Measurements from ENCODE around the gene ULK1. TPM values are rescaled to one million over a fixed set of nuclear protein-coding genes. Genes with fewer than 3 reads are reported as not detected.

Gene ULK1
- polyA plus RNA-seq, 1 donor from 2014 or later = 19.0 TPM

DNA sequence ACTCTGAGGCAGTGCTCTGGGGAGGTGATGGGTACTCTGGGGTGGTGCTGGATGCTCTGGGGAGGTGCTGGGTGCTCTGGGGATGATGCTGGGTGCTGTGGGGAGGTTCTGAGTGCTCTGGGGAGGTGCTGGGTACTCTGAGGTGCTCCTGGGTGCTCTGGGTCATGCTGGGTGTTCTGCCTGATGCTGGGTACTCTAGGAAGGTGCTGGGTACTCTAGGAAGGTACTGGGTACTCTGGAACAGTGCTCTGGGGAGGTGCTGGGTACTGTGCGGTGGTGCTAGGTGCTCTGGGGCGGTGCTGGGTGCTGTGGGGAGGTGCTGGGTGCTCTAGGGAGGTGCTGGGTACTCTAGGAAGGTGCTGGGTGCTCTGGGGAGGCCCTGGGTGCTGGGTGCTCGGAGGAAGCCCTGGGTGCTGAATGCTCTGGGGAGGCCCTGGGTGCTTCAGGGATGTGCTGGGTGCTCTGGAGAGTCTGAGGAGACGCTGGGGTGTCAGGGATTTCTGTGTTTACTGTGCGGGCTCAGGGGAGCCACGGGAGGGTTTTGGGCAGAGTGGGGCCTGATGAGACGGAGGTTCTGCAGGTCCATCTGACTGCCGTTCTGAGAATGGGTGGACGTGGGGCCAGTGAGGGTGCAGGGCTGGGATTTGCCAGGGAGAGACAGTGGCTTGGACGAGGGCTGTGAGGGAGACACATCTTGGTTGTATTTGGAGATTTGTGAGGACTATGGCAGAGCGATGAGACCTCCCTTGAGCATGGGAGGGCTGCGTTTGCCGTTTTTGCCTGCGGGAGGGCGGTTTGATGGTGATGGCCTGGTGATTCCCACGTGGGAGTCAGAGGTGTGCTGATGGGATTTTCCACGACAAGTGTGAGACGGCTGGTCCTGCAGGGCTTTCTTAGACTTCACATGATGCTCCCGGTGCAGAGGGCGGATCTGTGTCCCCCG lies 36.2 kb upstream of the ULK1 start:
- Histone ChIP-seq H2AFZ (ENCODE audit: low read depth, low read length) (no peak overlapping the region), H3K9me3 (ENCODE audit: low read length) (no peaks in the 10 kb centered on the region), H3K27me3 (ENCODE audit: insufficient read depth, low read depth, low read length) (no peaks in the 10 kb centered on the region), H3K4me3 (ENCODE audit: low read length) (no peak overlapping the region), H3F3A (ENCODE audit: insufficient read depth, low read length, poor library complexity, severe bottlenecking) (no peaks in the 10 kb centered on the region), H3K9ac (ENCODE audit: low read length) (no peak overlapping the region), H3K9me2 (ENCODE audit: insufficient read depth, low read length) (no peaks in the 10 kb centered on the region), H4K20me1 (ENCODE audit: insufficient read depth) (no peaks in the 10 kb centered on the region), H3K4me2 (ENCODE audit: low read length) (no peak overlapping the region), H3K27ac (ENCODE audit: low read length) (no peak overlapping the region), H3K36me3 (ENCODE audit: insufficient read depth, low read length) (no peaks in the 10 kb centered on the region), H3K79me2 (replicated peaks; ENCODE audit: insufficient read depth, low read length) (no peaks in the 10 kb centered on the region)
- TF ChIP-seq EZH2 (IDR thresholded peaks at IDR 0.05; ENCODE audit: borderline replicate concordance, insufficient read depth, low read length, poor library complexity, severe bottlenecking) (no peak), REST (IDR thresholded peaks at IDR 0.05; ENCODE audit: borderline replicate concordance) (no peak), POLR2AphosphoS5 (IDR thresholded peaks at IDR 0.05) (no peak), RAD21 (conservative IDR thresholded peaks at IDR 0.05) (no peak), TAF1 (IDR thresholded peaks at IDR 0.05; ENCODE audit: low read depth) (no peak), MXI1 (conservative IDR thresholded peaks at IDR 0.05; ENCODE audit: poor library complexity, severe bottlenecking) (no peak), EP300 (conservative IDR thresholded peaks at IDR 0.05; ENCODE audit: poor library complexity, severe bottlenecking) (no peak), SMC3 (conservative IDR thresholded peaks at IDR 0.05; ENCODE audit: poor library complexity) (no peak)
- TF ChIP-seq, protein P1, sequence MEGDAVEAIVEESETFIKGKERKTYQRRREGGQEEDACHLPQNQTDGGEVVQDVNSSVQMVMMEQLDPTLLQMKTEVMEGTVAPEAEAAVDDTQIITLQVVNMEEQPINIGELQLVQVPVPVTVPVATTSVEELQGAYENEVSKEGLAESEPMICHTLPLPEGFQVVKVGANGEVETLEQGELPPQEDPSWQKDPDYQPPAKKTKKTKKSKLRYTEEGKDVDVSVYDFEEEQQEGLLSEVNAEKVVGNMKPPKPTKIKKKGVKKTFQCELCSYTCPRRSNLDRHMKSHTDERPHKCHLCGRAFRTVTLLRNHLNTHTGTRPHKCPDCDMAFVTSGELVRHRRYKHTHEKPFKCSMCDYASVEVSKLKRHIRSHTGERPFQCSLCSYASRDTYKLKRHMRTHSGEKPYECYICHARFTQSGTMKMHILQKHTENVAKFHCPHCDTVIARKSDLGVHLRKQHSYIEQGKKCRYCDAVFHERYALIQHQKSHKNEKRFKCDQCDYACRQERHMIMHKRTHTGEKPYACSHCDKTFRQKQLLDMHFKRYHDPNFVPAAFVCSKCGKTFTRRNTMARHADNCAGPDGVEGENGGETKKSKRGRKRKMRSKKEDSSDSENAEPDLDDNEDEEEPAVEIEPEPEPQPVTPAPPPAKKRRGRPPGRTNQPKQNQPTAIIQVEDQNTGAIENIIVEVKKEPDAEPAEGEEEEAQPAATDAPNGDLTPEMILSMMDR (IDR thresholded peaks at IDR 0.05; ENCODE audit: poor library complexity, severe bottlenecking) = no peak

DNA sequence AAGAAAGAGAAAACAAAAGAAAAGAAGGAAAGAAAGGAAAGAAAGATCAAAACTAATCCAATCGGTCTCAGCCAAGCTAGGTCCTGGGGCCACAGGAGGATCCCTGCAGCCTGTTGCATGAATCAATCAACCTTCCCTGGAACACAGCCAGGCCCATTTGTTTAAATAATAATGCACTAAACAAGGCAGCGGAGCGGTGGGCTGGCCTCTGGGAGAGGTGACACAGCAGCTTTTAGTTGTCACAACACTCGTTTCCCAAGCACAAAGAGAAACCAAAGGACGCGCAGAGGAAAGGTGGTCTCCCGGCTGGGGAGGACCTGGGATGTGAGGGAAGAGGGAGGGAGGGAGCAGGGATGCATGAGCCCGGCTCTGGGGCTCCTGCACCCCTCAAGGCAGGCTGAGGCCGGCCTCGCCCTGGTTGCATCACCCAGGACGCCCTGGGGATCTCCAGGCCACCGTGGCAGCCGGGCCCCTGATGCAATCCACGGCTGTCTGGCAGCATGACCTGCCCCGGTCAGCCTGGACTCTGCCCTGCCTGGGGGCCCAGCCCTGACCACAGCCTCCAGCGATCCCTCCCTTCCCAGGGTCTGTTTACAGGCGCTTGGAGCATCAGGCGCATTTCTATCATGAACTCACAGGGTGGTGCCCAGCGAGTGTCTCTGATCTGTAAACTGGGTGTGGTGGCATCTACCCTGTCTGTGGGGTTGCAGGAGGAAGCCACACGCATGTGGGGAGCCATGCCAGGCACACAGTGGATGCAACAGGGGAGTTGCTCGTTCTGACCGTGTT lies 33.8 kb upstream of the ULK1 start:
- H3K27ac ChIP-seq (ENCODE audit: low read length) = no peak overlapping the region
- H3K4me2 ChIP-seq (ENCODE audit: low read length) = no peak overlapping the region
- H3K9ac ChIP-seq (ENCODE audit: low read length) = no peak overlapping the region

More for the DNA sequence above, 33.8 kb upstream of the ULK1 start:
- Histone ChIP-seq H3K9me2 (ENCODE audit: insufficient read depth, low read length) (no peaks in the 10 kb centered on the region), H3K9me3 (ENCODE audit: low read length) (no peaks in the 10 kb centered on the region), H3K27me3 (ENCODE audit: insufficient read depth, low read depth, low read length) (no peaks in the 10 kb centered on the region), H3F3A (ENCODE audit: insufficient read depth, low read length, poor library complexity, severe bottlenecking) (no peaks in the 10 kb centered on the region), H2AFZ (ENCODE audit: low read depth, low read length) (no peak overlapping the region), H4K20me1 (ENCODE audit: insufficient read depth) (no peaks in the 10 kb centered on the region), H3K36me3 (ENCODE audit: insufficient read depth, low read length) (no peaks in the 10 kb centered on the region), H3K4me3 (ENCODE audit: low read length) (no peak overlapping the region), H3K79me2 (replicated peaks; ENCODE audit: insufficient read depth, low read length) (no peaks in the 10 kb centered on the region)
- TF ChIP-seq SMC3 (conservative IDR thresholded peaks at IDR 0.05; ENCODE audit: poor library complexity) = no peak
- TF ChIP-seq POLR2AphosphoS5 (IDR thresholded peaks at IDR 0.05) = peak; percentile 30
